Glutamatergic neuron (in vitro differentiated cells): Measurements from ENCODE around the gene GLCE. TPM values are rescaled to one million over a fixed set of nuclear protein-coding genes. Genes with fewer than 3 reads are reported as not detected.
"Not testable (repeated sequence)": the region's sequence is repeated elsewhere in the genome, so short reads cannot be mapped to it uniquely, and the experiment has no call there.

Experiments
- DNase-seq: peaks from one replicate; pipeline ENCODE4 v3.0.0; 2022
- H3K27ac Mint-ChIP-seq: one replicate; pipeline ENCODE4 v1.8.0; 2020; ENCODE audit warnings: mild to moderate bottlenecking, mixed read lengths, inconsistent platforms; ENCODE audit not compliant: unreplicated experiment
- H3K27me3 Mint-ChIP-seq: one replicate; pipeline ENCODE4 v1.8.0; 2020; ENCODE audit warnings: mild to moderate bottlenecking, moderate library complexity, mixed read lengths, inconsistent platforms; ENCODE audit not compliant: unreplicated experiment
- H3K36me3 Mint-ChIP-seq: one replicate; pipeline ENCODE4 v1.8.0; 2020; ENCODE audit warnings: mild to moderate bottlenecking, mixed read lengths, inconsistent platforms; ENCODE audit not compliant: unreplicated experiment
- H3K4me1 Mint-ChIP-seq: one replicate; pipeline ENCODE4 v1.8.0; 2020; ENCODE audit warnings: mild to moderate bottlenecking, low read depth, mixed read lengths, inconsistent platforms; ENCODE audit not compliant: unreplicated experiment
- H3K4me3 Mint-ChIP-seq: one replicate; pipeline ENCODE4 v1.8.0; 2020; ENCODE audit warnings: mild to moderate bottlenecking, mixed read lengths, inconsistent platforms; ENCODE audit not compliant: unreplicated experiment
- H3K9me3 Mint-ChIP-seq: one replicate; pipeline ENCODE4 v1.8.0; 2020; ENCODE audit warnings: mild to moderate bottlenecking, moderate library complexity, mixed read lengths, inconsistent platforms; ENCODE audit not compliant: unreplicated experiment
- total RNA-seq: library from RNA; stranded (reverse); fragmentation: NEBNext Ultra II Directional; extraction: Animal tissue kit (Norgen Biotek cat#: 25700); gene quantifications from one replicate; pipeline ENCODE4 v1.2.1, GENCODE V29; 2021; ENCODE audit not compliant: unreplicated experiment
- TF ChIP-seq, protein P1 (sequence below): fragments of 200-600 bp; sonication (generic); IDR thresholded peaks from one replicate; pipeline ENCODE4 v1.5.0; 2021; ENCODE audit not compliant: partially characterized antibody, unreplicated experiment

GLCE gene
- total RNA-seq, 1 donor from 2014 or later: 6.7 TPM

DNA sequence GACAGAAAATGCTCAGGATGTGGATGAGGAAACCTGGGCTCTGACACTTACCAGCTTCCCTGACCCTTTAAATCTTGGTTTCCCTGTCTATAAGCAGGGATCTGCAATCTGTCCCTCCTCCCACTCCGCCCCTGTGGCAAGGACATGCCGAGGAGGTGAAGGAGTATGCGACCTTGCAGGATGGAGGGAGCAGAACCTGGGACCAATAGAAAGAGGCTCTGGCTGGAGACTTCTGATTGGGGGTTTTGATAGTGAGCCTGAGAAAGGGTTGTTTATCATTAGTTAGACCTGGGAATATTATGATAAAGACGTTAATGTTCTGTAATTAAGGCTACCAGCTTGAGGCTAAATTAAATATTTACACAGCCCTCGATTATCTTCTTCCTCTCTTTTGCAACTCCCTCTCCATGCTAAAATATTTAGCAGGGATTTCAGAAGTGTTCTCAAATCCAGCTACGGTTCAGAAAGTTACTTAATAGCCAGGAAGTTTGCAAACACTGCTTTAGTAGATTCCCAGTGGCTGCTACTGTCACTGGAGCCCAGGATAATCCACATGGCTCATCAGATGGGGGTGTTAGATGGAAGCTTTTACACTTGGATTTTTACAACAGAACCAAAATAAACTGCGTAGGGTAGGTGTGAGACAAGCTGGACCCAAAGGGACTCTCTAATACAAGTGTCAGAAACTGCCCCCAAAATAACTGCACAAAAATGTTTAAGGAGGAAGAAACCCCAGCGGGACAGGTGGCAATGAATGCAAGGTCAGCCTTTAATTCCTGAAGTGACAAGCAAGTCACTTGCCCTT lies 129.1 kb downstream of the GLCE start:
- Mint-ChIP-seq H3K4me1 (no peaks in the 10 kb centered on the region), H3K9me3 (peaks cover 1% of the 10 kb centered on the region), H3K4me3 (no peak overlapping the region), H3K27ac (no peak overlapping the region), H3K27me3 (peaks cover 2% of the 10 kb centered on the region), H3K36me3 (no peaks in the 10 kb centered on the region)
- TF ChIP-seq, protein P1, sequence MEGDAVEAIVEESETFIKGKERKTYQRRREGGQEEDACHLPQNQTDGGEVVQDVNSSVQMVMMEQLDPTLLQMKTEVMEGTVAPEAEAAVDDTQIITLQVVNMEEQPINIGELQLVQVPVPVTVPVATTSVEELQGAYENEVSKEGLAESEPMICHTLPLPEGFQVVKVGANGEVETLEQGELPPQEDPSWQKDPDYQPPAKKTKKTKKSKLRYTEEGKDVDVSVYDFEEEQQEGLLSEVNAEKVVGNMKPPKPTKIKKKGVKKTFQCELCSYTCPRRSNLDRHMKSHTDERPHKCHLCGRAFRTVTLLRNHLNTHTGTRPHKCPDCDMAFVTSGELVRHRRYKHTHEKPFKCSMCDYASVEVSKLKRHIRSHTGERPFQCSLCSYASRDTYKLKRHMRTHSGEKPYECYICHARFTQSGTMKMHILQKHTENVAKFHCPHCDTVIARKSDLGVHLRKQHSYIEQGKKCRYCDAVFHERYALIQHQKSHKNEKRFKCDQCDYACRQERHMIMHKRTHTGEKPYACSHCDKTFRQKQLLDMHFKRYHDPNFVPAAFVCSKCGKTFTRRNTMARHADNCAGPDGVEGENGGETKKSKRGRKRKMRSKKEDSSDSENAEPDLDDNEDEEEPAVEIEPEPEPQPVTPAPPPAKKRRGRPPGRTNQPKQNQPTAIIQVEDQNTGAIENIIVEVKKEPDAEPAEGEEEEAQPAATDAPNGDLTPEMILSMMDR: no peak
- no peak for DNase-seq

DNA sequence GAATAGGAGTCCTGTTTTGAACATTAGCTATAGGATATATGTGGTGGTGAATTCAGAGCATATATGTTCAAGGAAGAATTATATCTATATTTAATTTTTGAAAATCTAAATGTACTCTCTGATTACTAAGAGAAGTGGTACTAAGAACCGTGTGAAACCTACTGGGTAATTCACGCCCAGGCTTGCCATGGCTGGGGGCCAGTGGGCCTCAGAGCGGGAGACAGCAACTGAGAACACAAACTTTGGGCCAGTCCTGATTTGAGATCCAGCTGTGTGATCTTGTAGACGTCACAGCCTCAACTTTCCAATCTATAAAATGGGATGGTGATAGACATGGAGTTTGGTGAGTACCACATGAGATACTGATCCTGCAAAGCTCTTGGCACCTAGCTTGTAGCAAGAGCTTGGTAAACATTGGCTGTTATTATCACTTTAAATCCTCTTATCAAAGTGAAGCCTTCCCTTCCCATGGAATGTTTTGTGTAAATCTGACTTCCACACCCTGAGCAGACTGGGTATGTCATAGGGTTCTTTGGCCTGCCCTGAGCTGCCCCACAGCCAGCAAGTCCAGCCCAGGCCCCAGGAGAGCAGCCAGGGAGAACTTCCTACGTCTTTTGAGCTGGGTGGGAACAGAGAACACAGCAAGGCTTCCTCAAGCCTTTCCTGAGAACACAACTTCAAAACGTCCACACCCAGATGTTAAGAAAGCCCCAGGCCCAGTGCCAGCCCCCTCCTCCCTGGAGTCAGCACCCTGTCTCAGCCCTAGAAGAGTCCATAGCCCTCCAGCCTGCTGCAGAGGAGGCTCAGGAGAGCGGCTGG lies 130.1 kb downstream of the GLCE start:
- Mint-ChIP-seq H3K27me3 (peaks cover 2% of the 10 kb centered on the region), H3K27ac (no peak overlapping the region), H3K4me1 (no peaks in the 10 kb centered on the region), H3K36me3 (peaks cover 4% of the 10 kb centered on the region), H3K4me3 (no peak overlapping the region), H3K9me3 (peaks cover 1% of the 10 kb centered on the region)
- DNase-seq: no peak
- TF ChIP-seq, protein P1: no peak

DNA sequence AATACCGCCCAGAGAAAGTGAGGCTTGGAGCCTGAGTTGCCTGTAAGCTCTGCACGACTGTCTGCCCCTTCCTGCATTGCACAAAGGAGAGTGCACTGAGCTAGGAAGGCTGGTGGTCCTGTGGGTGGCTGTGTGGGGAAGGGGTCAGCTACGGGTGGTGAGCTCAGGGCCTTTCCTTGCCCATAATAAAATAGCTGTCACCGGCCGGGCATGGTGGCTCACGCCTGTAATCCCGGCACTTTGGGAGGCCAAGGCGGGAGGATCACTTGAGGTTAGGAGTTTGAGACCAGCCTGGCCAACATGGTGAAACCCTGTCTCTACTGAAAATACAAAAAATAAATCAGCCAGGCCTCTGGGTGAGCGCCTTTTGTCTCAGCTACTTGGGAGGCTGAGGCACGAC lies 131.2 kb downstream of the GLCE start:
- H3K4me1 Mint-ChIP-seq, H3K27me3 Mint-ChIP-seq, DNase-seq, H3K27ac Mint-ChIP-seq, H3K36me3 Mint-ChIP-seq, H3K4me3 Mint-ChIP-seq, H3K9me3 Mint-ChIP-seq: not testable (repeated sequence)

DNA sequence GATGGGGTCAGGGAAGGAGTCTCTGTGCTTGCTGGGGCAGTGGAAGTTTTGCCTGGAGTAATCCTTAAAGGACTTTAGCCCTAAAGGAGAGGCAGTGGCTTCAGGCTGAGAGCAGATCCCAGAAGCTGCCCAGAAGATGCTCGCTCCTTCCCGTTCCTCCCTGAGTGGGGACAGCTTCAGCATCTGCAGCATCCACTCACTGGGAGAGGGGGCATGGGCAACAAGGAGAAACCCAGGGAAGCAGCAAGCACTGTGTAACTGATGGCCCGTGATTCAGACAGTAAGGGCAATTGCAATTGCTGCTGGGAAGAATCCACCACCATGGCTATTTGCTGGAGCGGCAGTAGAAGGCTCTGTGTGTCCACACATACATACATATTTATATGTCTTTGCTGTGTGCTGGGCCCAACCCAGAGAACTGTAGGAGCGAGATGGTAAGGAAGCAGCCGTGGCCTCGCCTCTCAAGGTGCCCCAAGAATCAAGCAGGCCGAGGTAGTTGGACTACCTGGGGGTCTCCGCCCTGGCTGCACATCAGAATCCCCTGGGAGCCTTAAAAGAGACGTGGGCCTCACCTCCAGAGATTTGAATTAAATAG lies 132.5 kb downstream of the GLCE start:
- DNase-seq: no peak
- no peak overlapping the region for H3K4me3 Mint-ChIP-seq
- no peaks in the 10 kb centered on the region for H3K4me1 Mint-ChIP-seq
- peaks cover 4% of the 10 kb centered on the region for H3K36me3 Mint-ChIP-seq
- peaks cover 1% of the 10 kb centered on the region for H3K9me3 Mint-ChIP-seq
- peaks cover 4% of the 10 kb centered on the region for H3K27me3 Mint-ChIP-seq
- no peak overlapping the region for H3K27ac Mint-ChIP-seq
- TF ChIP-seq, protein P1: no peak

DNA sequence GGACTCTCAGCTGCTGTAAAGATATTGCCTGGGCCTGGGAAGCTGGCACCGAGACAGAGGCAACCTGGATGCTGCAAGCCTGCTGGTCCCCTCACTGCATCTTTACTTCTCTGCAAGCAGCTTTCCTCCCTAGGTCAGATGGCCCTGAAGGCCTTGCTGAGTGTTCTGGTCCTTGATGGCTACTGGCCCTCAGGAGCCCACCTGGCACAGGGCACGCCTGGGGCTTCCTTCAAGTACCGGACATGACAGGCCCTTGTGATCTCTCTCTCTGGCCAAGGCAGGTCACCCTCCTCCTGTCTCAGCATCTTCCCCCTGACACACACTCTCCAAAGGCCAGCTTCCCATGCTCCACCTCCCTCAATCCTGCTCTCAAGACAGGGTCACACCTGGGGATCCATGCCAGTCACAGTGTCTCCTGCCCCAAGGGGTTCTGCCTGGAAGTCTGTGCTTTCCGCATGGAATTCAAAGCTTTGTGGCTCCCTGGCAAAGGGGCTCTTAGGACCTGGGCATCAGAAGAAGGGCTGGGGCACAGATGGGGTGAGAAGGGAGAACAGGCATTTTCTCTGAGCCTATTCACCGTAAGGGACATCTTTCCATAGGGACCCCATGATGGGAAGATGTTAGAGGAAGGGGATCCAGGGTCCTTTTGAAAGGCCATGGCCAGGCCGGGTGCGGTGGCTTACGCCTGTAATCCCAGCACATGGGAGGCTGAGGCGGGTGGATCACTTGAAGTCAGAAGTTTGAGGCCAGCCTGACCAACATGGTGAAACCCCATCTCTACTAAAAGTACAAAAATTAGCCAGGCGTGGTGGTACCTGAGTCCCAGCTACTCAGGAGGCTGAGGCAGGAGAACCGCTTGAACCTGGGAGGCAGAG lies 133.5 kb downstream of the GLCE start:
- no peak overlapping the region for H3K27ac Mint-ChIP-seq
- peaks cover 1% of the 10 kb centered on the region for H3K9me3 Mint-ChIP-seq
- H3K4me1 Mint-ChIP-seq: no peaks in the 10 kb centered on the region
- no peak for DNase-seq
- peaks cover 2% of the 10 kb centered on the region for H3K27me3 Mint-ChIP-seq
- TF ChIP-seq, protein P1: no peak
- peaks cover 4% of the 10 kb centered on the region for H3K36me3 Mint-ChIP-seq
- no peak overlapping the region for H3K4me3 Mint-ChIP-seq
